B cell (primary cell): ENCODE measurements around the gene KREMEN2. TPM values are rescaled to one million over a fixed set of nuclear protein-coding genes. Genes with fewer than 3 reads are reported as not detected.

Source experiments
- ATAC-seq: fragments of 200-7000 bp; cut with Tn5 transposase; one replicate; pipeline ENCODE4 v1.10.0; 2021; ENCODE audit warnings: low read depth, mild to moderate bottlenecking, moderate number of reproducible peaks, moderate library complexity
- CTCF ChIA-PET: fragments of 350-600 bp; sonication (Branson Sonifier 250); formaldehyde crosslinking; loops from one replicate; lab custom pipeline; 2021; ENCODE audit warnings: antibody characterized with exemption, inconsistent platforms; lab: Charles Lee
- POLR2A ChIA-PET: fragments of 350-600 bp; sonication (Branson Sonifier 250); formaldehyde crosslinking; loops from one replicate; lab custom pipeline; 2021; ENCODE audit warnings: antibody characterized with exemption; lab: Charles Lee
- DNase-seq: peaks from one replicate; pipeline ENCODE4 v3.0.0; 2013
- H2AFZ ChIP-seq: 2 replicates; pipeline ENCODE4 v1.6.1; 2012; ENCODE audit warnings: mild to moderate bottlenecking, low read depth, low read length; ENCODE audit not compliant: insufficient read depth, poor library complexity, severe bottlenecking
- H3K27ac ChIP-seq, 2 donors: 1 replicate in 1 of 2; 2 replicates in 1 of 2; pipeline ENCODE4 v1.5.1; 2012 to 2013; ENCODE audit warnings: low read length in 2 of 2, mild to moderate bottlenecking in 2 of 2, moderate library complexity in 1 of 2
- H3K27me3 ChIP-seq, 4 experiments: fragments of 200-600 bp in 1 of 4; sonication (generic) in 1 of 4; replicated peaks in 1 of 4; 1 replicate in 2 of 4; 2 replicates in 2 of 4; pipeline versions ENCODE4 v1.6.1 to v1.7.0; 2013 to 2016; ENCODE audit warnings: low read length in 3 of 4, mild to moderate bottlenecking in 2 of 4, mixed read lengths in 1 of 4, moderate library complexity in 1 of 4; ENCODE audit not compliant: insufficient read depth in 4 of 4, control insufficient read depth in 3 of 4; ENCODE audit errors: control extremely low read depth in 1 of 4
- H3K36me3 ChIP-seq, 2 experiments: replicated peaks in 1 of 2; 1 replicate in 1 of 2; 2 replicates in 1 of 2; pipeline versions ENCODE4 v1.6.1 to v1.7.1; 2013; ENCODE audit warnings: low read length in 1 of 2; ENCODE audit not compliant: insufficient read depth in 2 of 2, control insufficient read depth in 1 of 2; ENCODE audit errors: control extremely low read depth in 1 of 2, extremely low read depth in 1 of 2
- H3K4me1 ChIP-seq, 2 donors: fragments of 200-600 bp in 1 of 2; sonication (generic) in 1 of 2; 1 replicate in 1 of 2; 2 replicates in 1 of 2; pipeline versions ENCODE4 v1.5.1 to v1.6.1; 2013 to 2017; ENCODE audit warnings: low read length in 2 of 2; ENCODE audit not compliant: control insufficient read depth in 2 of 2, insufficient read depth in 2 of 2
- H3K4me2 ChIP-seq: replicated peaks from 2 replicates; pipeline ENCODE3; 2012; ENCODE audit warnings: mild to moderate bottlenecking, low read depth, low read length; ENCODE audit not compliant: poor library complexity, severe bottlenecking
- H3K4me3 ChIP-seq, 5 experiments: fragments of 200-600 bp in 1 of 5; sonication (generic) in 1 of 5; 1 replicate in 3 of 5; 2 replicates in 2 of 5; pipeline versions ENCODE4 v1.5.1 to v1.7.0; 2011 to 2016; ENCODE audit warnings: low read length in 4 of 5, mild to moderate bottlenecking in 4 of 5, low read depth in 2 of 5, control low read depth in 1 of 5, moderate library complexity in 1 of 5; ENCODE audit not compliant: insufficient read depth in 1 of 5; ENCODE audit errors: control extremely low read depth in 1 of 5, extremely low read depth in 1 of 5
- H3K79me2 ChIP-seq: fragments of 200-600 bp; sonication (generic); one replicate; pipeline ENCODE4 v1.6.0; 2016; ENCODE audit warnings: low read length; ENCODE audit not compliant: control insufficient read depth, insufficient read depth
- H3K9ac ChIP-seq: fragments of 200-600 bp; sonication (generic); 2 replicates; pipeline ENCODE4 v1.6.1; 2017; ENCODE audit warnings: mild to moderate bottlenecking, low read length, moderate library complexity
- H3K9me3 ChIP-seq, 3 donors: one replicate each; pipeline versions ENCODE4 v1.6.1 to v1.7.1; 2013; ENCODE audit warnings: low read length in 2 of 3; ENCODE audit not compliant: control insufficient read depth in 2 of 3, insufficient read depth in 1 of 3; ENCODE audit errors: control extremely low read depth in 1 of 3
- H4K20me1 ChIP-seq: 2 replicates; pipeline ENCODE4 v1.6.0; 2012; ENCODE audit warnings: mild to moderate bottlenecking, low read length; ENCODE audit not compliant: insufficient read depth, control insufficient read depth, poor library complexity, severe bottlenecking
- H3K27ac Mint-ChIP-seq: one replicate; pipeline ENCODE4 v1.8.0; 2021; ENCODE audit warnings: mixed read lengths
- H3K27me3 Mint-ChIP-seq: one replicate; pipeline ENCODE4 v1.8.0; 2021; ENCODE audit warnings: mixed read lengths
- H3K4me1 Mint-ChIP-seq: one replicate; pipeline ENCODE4 v1.8.0; 2021; ENCODE audit warnings: mixed read lengths
- H3K4me3 Mint-ChIP-seq: one replicate; pipeline ENCODE4 v1.8.0; 2021; ENCODE audit warnings: mixed read lengths
- H3K9me3 Mint-ChIP-seq: one replicate; pipeline ENCODE4 v1.8.0; 2022; ENCODE audit warnings: mixed read lengths; ENCODE audit not compliant: insufficient read depth
- EZH2 ChIP-seq: IDR thresholded peaks from 2 replicates; pipeline ENCODE4 v1.6.1; 2012; ENCODE audit warnings: borderline replicate concordance, low read depth, mild to moderate bottlenecking, moderate library complexity, low read length; ENCODE audit not compliant: insufficient read depth, poor library complexity, severe bottlenecking
- WGBS: methylation state at CpG from one replicate; pipeline ENCODE4 v1.1.5; 2013; ENCODE audit warnings: missing lambda C conversion rate; ENCODE audit not compliant: insufficient coverage; 5-methylcytosine and 5-hydroxymethylcytosine counted together
- intact Hi-C: fragments of 100-400 bp; cut with micrococcal nuclease; formaldehyde crosslinking; loops from one replicate; pipeline ENCODE4 v1.10.0; 2022
- polyA plus RNA-seq: library from polyadenylated mRNA; depleted of rRNA; stranded (reverse); fragments of >200 nt; gene quantifications from 2 replicates; pipeline ENCODE4 v1.2.3, GENCODE V29; 2012
- total RNA-seq, 2 donors: library from RNA; stranded (reverse); fragments of 120-200 nt in 1 of 2; gene quantifications; 1 replicate in 1 of 2; 2 replicates in 1 of 2; pipeline versions ENCODE4 v1.2.3 to v1.2.4, GENCODE V29; 2013 to 2022
- TF ChIP-seq, protein P1 (sequence below): fragments of 200-600 bp; IDR thresholded peaks from one replicate; pipeline ENCODE4 v1.8.0; 2022; ENCODE audit warnings: antibody characterized with exemption, mild to moderate bottlenecking

The KREMEN2 gene
- total and polyA plus RNA-seq, 2 donors (not counting 1 experiment from before 2014, with no cell fraction given), result 0.17 to 1.1 TPM

DNA sequence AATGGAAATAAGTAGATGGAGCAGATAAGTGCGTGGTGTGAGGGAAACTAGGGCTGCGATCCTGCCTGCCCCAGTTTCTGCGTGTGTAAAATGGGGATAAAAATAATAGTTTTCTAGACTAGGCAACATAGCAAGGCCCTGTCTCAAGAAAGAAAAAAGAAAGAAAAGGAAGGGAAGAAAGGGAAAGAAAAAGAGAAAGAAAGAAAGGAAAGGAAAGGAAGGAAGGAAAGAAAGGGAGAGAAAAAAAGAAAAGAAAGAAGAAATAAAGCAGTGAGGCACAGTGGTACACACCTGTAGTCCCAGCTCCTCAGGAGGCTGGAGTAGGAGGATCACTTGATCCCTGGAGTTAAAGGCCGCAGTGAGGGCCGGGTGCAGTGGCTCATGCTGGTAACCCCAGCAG, 18.3 kb downstream of the KREMEN2 start:
- Histone ChIP-seq H3K4me2 (peak overlapping the region; percentile 83), H3K36me3 (no peaks in the 10 kb centered on the region), H3K4me3 (no peak overlapping the region), H2AFZ (no peak overlapping the region), H4K20me1 (peaks cover 5% of the 10 kb centered on the region), H3K27me3 (peaks cover 0 to 10% (median 1%) of the 10 kb centered on the region in 4 experiments), H3K79me2 (peaks cover 6% of the 10 kb centered on the region), H3K27ac (no peak overlapping the region), H3K9ac (no peak overlapping the region), H3K4me1 (peaks cover 18 to 39% of the 10 kb centered on the region in 2 donors), H3K9me3 (no peaks in the 10 kb centered on the region)
- Mint-ChIP-seq H3K4me3 (peak overlapping the region; percentile 53), H3K4me1 (peaks cover 21% of the 10 kb centered on the region), H3K27ac (no peak overlapping the region), H3K27me3 (no peaks in the 10 kb centered on the region), H3K9me3 (no peaks in the 10 kb centered on the region)
- DNase-seq (no peak), ATAC-seq (no peak)
- 94% methylated on average over 3 of the region's 5 CpGs for WGBS
- ChIA-PET POLR2A (interaction anchor here (0.7 kb wide), 1 partner anchor 46 kb away, joined by 6 read pairs; no protein-coding TSS in a partner anchor), CTCF (interaction anchor here (1.1 to 1.9 kb wide), 5 partner anchors 12 to 55 kb away, joined by 3 to 7 read pairs (median 4); no protein-coding TSS in a partner anchor)
- TF ChIP-seq, protein P1, sequence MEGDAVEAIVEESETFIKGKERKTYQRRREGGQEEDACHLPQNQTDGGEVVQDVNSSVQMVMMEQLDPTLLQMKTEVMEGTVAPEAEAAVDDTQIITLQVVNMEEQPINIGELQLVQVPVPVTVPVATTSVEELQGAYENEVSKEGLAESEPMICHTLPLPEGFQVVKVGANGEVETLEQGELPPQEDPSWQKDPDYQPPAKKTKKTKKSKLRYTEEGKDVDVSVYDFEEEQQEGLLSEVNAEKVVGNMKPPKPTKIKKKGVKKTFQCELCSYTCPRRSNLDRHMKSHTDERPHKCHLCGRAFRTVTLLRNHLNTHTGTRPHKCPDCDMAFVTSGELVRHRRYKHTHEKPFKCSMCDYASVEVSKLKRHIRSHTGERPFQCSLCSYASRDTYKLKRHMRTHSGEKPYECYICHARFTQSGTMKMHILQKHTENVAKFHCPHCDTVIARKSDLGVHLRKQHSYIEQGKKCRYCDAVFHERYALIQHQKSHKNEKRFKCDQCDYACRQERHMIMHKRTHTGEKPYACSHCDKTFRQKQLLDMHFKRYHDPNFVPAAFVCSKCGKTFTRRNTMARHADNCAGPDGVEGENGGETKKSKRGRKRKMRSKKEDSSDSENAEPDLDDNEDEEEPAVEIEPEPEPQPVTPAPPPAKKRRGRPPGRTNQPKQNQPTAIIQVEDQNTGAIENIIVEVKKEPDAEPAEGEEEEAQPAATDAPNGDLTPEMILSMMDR, result no peak
- no peak for TF ChIP-seq EZH2
- intact Hi-C loops, result loop anchor here (5.0 kb wide), 2 partner anchors 100 to 205 kb away; partner anchors contain the start of genes ELOB and FLYWCH2

DNA sequence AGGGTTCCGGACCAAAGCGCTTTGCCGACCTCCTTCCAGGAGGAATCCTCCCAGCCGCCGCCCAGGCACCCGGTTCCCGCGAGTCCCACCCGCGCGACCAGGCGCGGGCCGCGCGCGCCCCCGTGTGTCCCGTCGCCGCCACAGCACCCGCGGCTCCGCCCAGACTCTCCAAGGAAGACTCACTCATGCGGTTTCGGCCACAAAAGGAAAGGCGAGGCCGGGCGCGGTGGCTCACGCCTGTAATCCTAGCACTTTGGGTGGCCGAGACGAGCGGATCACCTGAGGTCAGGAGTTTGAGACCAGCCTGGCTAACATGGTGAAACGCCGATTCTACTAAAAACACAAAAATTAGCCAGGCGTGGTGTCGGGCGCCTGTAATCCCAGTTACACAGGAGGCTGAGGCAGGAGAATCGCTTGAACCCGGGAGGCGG, 19.6 kb downstream of the KREMEN2 start:
- Mint-ChIP-seq H3K4me3 (peak overlapping the region; percentile 63), H3K27ac (no peak overlapping the region), H3K9me3 (no peaks in the 10 kb centered on the region), H3K27me3 (no peaks in the 10 kb centered on the region), H3K4me1 (peaks cover 21% of the 10 kb centered on the region)
- peak overlapping the region; percentile 45 for H3K9ac ChIP-seq
- intact Hi-C loops, result loop anchor here (1.0 to 5.0 kb wide), 4 partner anchors 18 to 206 kb away; partner anchors contain the start of genes ELOB and FLYWCH2
- POLR2A ChIA-PET, result no interaction called here
- peak overlapping the region; percentile 76 for H2AFZ ChIP-seq
- TF ChIP-seq EZH2, result no peak
- TF ChIP-seq, protein P1, result peak; percentile 97
- H3K4me3 ChIP-seq, result peak overlapping the region in 3 of 5 experiments; percentile 29 to 55 (median 42)
- CTCF ChIA-PET, result interaction anchor here (0.9 to 1.9 kb wide), 4 partner anchors 17 to 57 kb away, joined by 3 to 7 read pairs (median 5); no protein-coding TSS in a partner anchor
- peak overlapping the region; percentile 83 for H3K4me2 ChIP-seq
- no peak overlapping the region for H3K27ac ChIP-seq
- H3K79me2 ChIP-seq, result peaks cover 6% of the 10 kb centered on the region
- peaks cover 0 to 12% (median 1%) of the 10 kb centered on the region in 4 experiments for H3K27me3 ChIP-seq
- peak; percentile 79 for DNase-seq
- 7% methylated on average over 40 of the region's 42 CpGs for WGBS
- peak; percentile 48 for ATAC-seq
- H3K36me3 ChIP-seq, result no peaks in the 10 kb centered on the region
- no peaks in the 10 kb centered on the region for H3K9me3 ChIP-seq
- H4K20me1 ChIP-seq, result peaks cover 5% of the 10 kb centered on the region
- H3K4me1 ChIP-seq, result peaks cover 18 to 39% of the 10 kb centered on the region in 2 donors
